Measurements from ENCODE around the gene TENM4. TPM values are rescaled to one million over a fixed set of nuclear protein-coding genes. Genes with fewer than 3 reads are reported as not detected.

Gene TENM4
- total RNA-seq: 10 to 100 TPM in 6 of 8 experiments, under 1 TPM in 2; 0.59 to 82.2 (median 24.2) TPM

DNA sequence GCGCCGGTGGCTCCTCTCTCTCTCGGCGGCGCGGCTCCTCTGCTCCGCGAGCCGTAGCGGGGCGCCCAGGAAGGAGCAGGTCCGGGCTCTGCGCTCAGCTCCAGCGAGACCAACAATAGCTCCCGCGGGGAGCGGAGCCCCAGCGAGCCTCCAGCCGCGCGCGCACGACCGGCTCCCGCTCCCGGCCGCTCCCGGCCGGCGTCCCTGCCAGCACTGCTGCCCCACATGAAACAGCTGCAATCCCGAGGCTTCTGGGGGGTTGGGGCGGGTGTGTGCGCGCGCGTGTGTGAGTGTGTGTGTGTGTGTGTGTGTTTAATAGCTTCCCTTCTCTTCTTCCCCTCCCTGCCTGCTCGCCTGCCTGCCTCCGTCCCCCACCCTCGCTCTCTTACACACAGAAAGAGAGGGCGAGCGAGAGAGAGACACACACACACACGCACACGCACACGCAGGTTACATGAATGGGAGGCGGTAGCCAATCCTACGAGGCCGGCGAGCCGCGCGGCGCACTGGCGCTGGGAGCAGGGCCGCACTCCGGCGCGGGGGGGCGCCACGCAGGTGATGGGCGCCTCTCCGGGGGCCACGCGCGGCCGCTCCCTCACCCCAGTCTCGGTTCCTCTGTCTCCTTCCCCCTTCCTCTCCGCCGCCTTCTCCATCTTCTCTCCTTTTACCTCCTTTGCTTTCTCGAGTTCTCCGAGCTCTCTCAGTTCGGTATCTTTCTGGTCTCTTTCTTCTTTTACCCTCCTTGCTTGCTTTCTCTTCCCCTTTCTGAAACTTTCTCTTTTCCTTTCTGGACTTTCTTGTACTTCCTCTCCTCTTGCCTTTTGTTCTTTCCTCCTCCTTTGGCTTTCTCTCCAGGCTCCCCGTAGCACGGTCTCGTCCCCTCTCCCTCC is at the start of gene TENM4:
TENM4 (minus strand) TSS at position 460 of the 890 bp plus-strand sequence. CDS start 371,086 bp downstream, outside the sequence.
- H3K4me1 ChIP-seq (replicated peaks in 1 of 2): peaks cover 11 to 16% of the 10 kb centered on the region in 2 donors
- ATAC-seq (replicated peaks in 6 of 8): peak; percentile 52 to 82 (median 76)
- in situ Hi-C loops (cut with MboI; ENCODE audit: low pct_unique_long_range_greater_than_20kb in 2 of 9, low sequenced_read_pairs in 9 of 9, unreplicated experiment in 9 of 9): loop anchor here in 1 of 9 experiments (25.0 kb wide), 1 partner anchor 379 kb away; no protein-coding TSS in a partner anchor
- peak within 1 kb of the TSS; percentile 67 to 81 for H3K27ac ChIP-seq
- 0 to 16% (median 4%) methylated on average over 1 to 15 of the region's 74 CpGs for WGBS, 10 experiments
- peak within 1 kb of the TSS; percentile 56 to 86 (median 66) for H3K4me3 ChIP-seq

DNA sequence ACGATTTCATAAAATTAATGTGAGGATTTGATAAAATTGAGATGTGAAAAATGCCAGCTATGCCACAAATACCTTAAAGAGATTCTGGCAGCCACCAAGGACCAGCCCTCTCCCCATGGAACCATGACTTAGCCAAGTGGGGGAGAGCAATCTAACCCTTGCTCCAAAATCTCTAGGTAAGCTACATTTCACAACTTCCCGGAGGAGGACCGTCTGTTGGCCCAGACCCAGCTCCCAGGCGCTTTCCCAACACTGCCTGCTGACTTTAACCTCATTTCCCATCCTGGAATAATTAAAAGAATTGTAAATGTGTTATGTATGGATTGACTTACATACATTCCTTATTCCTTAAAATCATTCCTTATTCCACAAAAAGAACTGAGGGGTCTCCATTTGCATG is 47.5 kb upstream of the TENM4 start:
- H3K4me3 ChIP-seq: no peak overlapping the region
- 17 to 100% (median 84%) methylated on average over 1 to 4 of the region's 4 CpGs; no CpG with 5 or more reads in 2 of the 10 experiments for WGBS, 10 experiments
- no peak for ATAC-seq (replicated peaks in 6 of 8)
- H3K27ac ChIP-seq: no peak overlapping the region
- H3K4me1 ChIP-seq (replicated peaks in 1 of 2): peaks cover 10 to 13% of the 10 kb centered on the region in 2 donors
- in situ Hi-C loops (cut with MboI; ENCODE audit: low pct_unique_long_range_greater_than_20kb in 2 of 9, low sequenced_read_pairs in 9 of 9, unreplicated experiment in 9 of 9): no loop called here

DNA sequence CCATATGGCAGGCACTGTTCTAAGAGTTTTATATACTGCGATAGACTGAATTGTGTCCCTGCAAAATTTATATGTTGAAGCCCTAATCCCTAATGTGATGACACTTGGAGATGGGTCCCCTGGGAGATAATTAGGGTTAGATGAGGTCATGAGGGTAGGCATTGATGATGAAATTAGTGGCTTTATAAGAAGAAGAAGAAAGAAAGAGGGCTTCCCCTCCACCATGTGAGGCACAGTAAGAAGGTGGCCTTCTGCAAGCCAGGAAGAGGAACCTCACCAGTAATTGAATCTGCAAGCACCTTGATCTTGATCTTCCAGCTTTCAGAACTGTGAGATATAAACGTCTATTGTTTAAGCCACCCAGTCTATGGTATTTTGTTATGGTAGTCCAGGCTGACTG is 46.6 kb upstream of the TENM4 start:
- 0 to 100% (median 71%) methylated on average over 1 of the region's 2 CpGs; no CpG with 5 or more reads in 2 of the 10 experiments for WGBS, 10 experiments
- H3K4me3 ChIP-seq: no peak overlapping the region
- in situ Hi-C loops (cut with MboI; ENCODE audit: low pct_unique_long_range_greater_than_20kb in 2 of 9, low sequenced_read_pairs in 9 of 9, unreplicated experiment in 9 of 9): no loop called here
- H3K27ac ChIP-seq: no peak overlapping the region
- ATAC-seq (replicated peaks in 6 of 8): no peak
- H3K4me1 ChIP-seq (replicated peaks in 1 of 2): peaks cover 10 to 13% of the 10 kb centered on the region in 2 donors

DNA sequence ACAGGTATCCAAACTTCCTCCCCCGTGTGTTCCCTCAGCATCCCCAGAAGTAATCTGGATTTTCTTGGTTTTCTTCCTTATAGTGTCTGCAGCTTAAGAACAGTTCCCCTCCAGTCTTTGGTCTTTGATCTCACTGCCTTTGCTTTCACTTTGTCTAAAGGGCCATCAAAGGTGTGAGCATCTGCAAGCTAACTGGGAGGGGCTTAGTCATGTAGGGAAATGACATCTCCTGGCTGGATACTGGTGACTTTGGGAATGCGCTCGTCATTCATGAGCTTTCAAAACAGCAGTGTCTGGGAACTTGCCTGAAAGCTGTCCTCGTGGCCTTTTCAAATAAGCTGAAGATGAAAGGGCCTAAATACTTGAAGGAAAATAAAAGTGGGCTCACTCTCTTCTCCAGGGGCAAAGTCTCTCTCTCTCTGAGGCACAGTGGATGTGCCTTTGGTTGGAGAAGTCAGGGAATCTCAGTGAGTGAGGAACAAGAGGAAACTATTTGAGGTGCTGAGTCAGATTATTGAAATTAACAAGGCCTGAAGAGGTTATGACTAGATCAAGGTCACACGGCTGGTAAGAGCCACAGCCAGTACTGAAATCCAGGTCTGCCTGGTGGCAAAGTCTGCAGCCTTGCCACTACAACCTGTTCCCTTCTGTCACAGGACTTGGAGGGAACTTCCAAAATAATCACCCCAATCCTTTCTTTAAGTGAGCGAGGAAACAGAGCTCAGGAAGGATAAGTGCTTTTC is 45.6 kb upstream of the TENM4 start:
- in situ Hi-C loops (cut with MboI; ENCODE audit: low pct_unique_long_range_greater_than_20kb in 2 of 9, low sequenced_read_pairs in 9 of 9, unreplicated experiment in 9 of 9): no loop called here
- Histone ChIP-seq H3K4me3 (no peak overlapping the region), H3K27ac (no peak overlapping the region), H3K4me1 (replicated peaks in 1 of 2) (peaks cover 10 to 13% of the 10 kb centered on the region in 2 donors)
- no peak for ATAC-seq (replicated peaks in 6 of 8)
- 27 to 100% (median 57%) methylated on average over 1 to 5 of the region's 6 CpGs; no CpG with 5 or more reads in 1 of the 10 experiments for WGBS, 10 experiments

DNA sequence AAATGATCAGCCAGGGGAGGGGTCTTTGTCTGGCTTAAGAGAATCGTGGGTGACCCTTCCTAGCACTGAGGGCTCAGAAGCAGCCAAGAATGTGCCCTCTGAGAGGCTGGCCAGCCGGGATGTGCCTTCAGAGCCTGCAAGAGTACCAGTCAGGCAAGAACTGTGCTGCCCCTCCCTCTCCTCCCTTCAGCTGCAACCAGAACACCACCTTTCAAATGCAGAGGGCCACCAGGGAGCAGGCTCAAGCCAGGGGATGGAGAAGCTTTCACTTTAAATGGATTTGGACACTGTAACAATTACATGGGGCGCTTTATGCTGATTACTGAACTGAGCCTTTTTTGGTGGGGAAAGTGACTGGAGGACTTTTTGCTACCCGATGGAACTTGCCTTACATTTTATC is 44.9 kb upstream of the TENM4 start:
- 0 to 40% (median 4%) methylated on average over 1 to 3 of the region's 4 CpGs; no CpG with 5 or more reads in 4 of the 10 experiments for WGBS, 10 experiments
- no peak overlapping the region for H3K4me3 ChIP-seq
- peak in 4 of 8 experiments; percentile 30 to 66 (median 52) for ATAC-seq (replicated peaks in 6 of 8)
- H3K27ac ChIP-seq: no peak overlapping the region
- H3K4me1 ChIP-seq (replicated peaks in 1 of 2): peaks cover 10 to 13% of the 10 kb centered on the region in 2 donors
- in situ Hi-C loops (cut with MboI; ENCODE audit: low pct_unique_long_range_greater_than_20kb in 2 of 9, low sequenced_read_pairs in 9 of 9, unreplicated experiment in 9 of 9): no loop called here

DNA sequence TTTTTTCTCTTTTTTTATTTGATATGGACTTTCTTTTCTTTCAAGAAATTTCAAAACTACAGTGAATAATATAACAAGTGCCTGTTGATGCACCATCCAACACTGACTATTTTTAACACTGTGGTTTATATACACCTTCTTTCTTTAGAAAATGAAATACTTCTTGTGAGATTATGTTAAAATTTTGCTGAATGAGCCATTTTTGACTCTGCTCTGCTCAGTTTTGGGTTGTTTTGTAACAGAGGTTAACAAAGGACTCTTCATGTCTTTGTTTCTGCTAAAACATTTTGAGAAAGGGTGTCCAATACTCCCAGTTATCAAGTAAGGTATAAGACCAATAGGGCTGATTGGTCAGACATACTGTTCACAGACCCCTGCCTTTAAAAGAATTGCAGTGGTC is 44.0 kb upstream of the TENM4 start:
- in situ Hi-C loops (cut with MboI; ENCODE audit: low pct_unique_long_range_greater_than_20kb in 2 of 9, low sequenced_read_pairs in 9 of 9, unreplicated experiment in 9 of 9): no loop called here
- no peak for ATAC-seq (replicated peaks in 6 of 8)
- Histone ChIP-seq H3K4me3 (no peak overlapping the region), H3K27ac (no peak overlapping the region), H3K4me1 (replicated peaks in 1 of 2) (peaks cover 10 to 13% of the 10 kb centered on the region in 2 donors)

DNA sequence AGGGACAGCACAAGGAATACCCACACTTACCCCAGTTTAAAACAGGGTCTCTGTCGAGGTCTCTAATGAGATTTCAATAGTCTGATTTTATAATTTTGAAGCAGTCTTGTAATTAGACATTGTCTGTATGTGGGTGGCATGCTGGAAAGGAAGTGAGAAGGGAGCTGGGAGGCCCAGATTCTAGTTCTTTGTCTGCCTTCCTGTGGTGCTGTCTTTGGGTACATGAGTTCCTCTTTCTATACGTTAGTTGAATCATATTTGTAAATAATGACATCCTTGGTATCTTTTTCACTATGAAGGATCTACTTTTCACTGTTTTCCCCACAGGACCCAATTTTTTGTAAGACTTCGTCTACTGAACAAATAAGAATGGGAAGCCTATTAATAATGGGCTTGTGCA is 42.0 kb upstream of the TENM4 start:
- H3K4me3 ChIP-seq: no peak overlapping the region
- ATAC-seq (replicated peaks in 6 of 8): no peak
- 28 to 100% (median 75%) methylated on average over 2 to 3 of the region's 3 CpGs; no CpG with 5 or more reads in 2 of the 10 experiments for WGBS, 10 experiments

DNA sequence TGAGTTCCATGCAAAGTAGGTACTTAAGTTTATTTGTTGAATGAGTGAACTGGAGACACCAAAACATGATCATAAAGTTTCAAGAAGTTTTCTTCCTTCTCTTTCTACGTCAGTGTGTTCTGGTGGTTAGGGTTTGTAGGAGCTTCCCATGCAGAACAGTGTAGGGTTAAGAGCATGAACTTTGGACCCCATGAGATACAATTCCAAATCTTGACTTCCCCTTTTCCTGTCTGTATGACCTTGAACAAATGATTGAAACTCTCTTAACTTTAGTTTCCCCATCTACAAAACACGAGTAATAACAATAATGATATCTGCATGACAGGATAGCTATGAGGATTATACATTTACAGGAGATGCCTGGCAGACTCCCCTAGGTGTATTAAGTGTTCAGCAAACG is 41.0 kb upstream of the TENM4 start:
- WGBS, 10 experiments: 0 to 80% (median 67%) methylated on average over 1 to 3 of the region's 3 CpGs; no CpG with 5 or more reads in 1 of the 10 experiments

More for the DNA sequence above, 42.0 kb upstream of the TENM4 start:
- no peak overlapping the region for H3K27ac ChIP-seq
- in situ Hi-C loops (cut with MboI; ENCODE audit: low pct_unique_long_range_greater_than_20kb in 2 of 9, low sequenced_read_pairs in 9 of 9, unreplicated experiment in 9 of 9): no loop called here
- H3K4me1 ChIP-seq (replicated peaks in 1 of 2): peaks cover 10 to 13% of the 10 kb centered on the region in 2 donors

DNA sequence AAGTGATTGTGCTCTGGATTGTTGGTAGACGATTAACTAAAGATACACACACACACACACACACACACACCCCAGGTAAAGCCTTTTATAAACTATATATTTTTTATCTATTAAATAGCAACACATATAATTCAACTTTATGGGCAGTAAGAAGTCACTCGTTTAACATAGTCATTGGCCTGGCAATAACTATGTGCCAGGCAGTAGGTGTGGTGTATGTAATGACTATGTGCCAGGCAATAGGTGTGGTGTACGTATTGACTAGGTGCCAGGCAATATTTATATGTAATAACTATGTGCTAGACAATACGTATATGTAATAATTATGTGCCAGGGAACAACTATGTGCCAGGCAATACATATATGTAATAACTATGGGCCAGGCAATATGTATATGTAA is 40.0 kb upstream of the TENM4 start:
- H3K27ac ChIP-seq: no peak overlapping the region
- H3K4me1 ChIP-seq (replicated peaks in 1 of 2): peaks cover 3 to 4% of the 10 kb centered on the region in 2 donors
- no peak for ATAC-seq (replicated peaks in 6 of 8)
- in situ Hi-C loops (cut with MboI; ENCODE audit: low pct_unique_long_range_greater_than_20kb in 2 of 9, low sequenced_read_pairs in 9 of 9, unreplicated experiment in 9 of 9): no loop called here
- no peak overlapping the region for H3K4me3 ChIP-seq
- WGBS, 10 experiments: 0 to 100% (median 88%) methylated on average over 1 to 4 of the region's 4 CpGs; no CpG with 5 or more reads in 3 of the 10 experiments

More for the DNA sequence above, 41.0 kb upstream of the TENM4 start:
- ATAC-seq (replicated peaks in 6 of 8): no peak
- Histone ChIP-seq H3K4me3 (no peak overlapping the region), H3K27ac (no peak overlapping the region), H3K4me1 (replicated peaks in 1 of 2) (peaks cover 10 to 11% of the 10 kb centered on the region in 2 donors)
- in situ Hi-C loops (cut with MboI; ENCODE audit: low pct_unique_long_range_greater_than_20kb in 2 of 9, low sequenced_read_pairs in 9 of 9, unreplicated experiment in 9 of 9): no loop called here

DNA sequence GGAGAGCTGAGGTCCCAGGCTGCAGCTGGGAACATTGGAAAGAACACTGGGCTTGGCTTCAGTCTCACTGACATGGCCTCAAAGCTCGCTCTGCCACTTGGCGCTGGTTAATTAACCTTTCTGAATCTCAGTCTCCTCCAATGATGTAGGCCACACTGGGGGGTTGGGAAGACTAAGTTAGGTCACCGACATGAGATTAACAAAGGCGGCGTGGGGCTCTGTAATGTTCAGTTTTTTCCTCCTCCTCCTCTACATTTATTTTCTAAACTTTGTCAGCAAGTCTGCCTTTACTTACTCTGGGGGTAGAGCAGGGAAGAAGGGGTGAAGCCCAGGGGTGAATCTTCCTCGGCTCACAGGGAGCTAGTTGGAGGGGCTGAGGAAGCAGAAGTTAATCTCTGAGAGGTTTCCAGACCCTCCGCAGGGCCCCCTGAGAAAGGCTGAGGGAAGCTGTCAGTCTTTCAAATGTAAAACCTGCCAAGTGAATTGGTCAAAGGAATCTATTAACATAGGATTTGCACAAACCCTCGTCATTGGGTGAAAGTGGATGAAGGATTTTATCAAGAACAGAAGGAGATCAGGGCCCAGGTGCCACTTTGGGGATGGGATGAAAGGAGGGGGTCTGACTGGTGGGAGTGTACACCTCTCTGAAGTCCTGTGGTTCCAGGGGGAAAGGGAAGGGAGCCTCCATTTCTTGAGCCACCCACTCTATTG is 32.1 kb upstream of the TENM4 start:
- H3K27ac ChIP-seq: peak overlapping the region; percentile 65 to 80
- in situ Hi-C loops (cut with MboI; ENCODE audit: low pct_unique_long_range_greater_than_20kb in 2 of 9, low sequenced_read_pairs in 9 of 9, unreplicated experiment in 9 of 9): no loop called here
- no peak overlapping the region for H3K4me3 ChIP-seq
- peak in 3 of 8 experiments; percentile 63 to 64 (median 63) for ATAC-seq (replicated peaks in 6 of 8)
- 4 to 63% (median 26%) methylated on average over 2 to 8 of the region's 8 CpGs; no CpG with 5 or more reads in 3 of the 10 experiments for WGBS, 10 experiments
- peaks cover 36 to 44% of the 10 kb centered on the region in 2 donors for H3K4me1 ChIP-seq (replicated peaks in 1 of 2)

DNA sequence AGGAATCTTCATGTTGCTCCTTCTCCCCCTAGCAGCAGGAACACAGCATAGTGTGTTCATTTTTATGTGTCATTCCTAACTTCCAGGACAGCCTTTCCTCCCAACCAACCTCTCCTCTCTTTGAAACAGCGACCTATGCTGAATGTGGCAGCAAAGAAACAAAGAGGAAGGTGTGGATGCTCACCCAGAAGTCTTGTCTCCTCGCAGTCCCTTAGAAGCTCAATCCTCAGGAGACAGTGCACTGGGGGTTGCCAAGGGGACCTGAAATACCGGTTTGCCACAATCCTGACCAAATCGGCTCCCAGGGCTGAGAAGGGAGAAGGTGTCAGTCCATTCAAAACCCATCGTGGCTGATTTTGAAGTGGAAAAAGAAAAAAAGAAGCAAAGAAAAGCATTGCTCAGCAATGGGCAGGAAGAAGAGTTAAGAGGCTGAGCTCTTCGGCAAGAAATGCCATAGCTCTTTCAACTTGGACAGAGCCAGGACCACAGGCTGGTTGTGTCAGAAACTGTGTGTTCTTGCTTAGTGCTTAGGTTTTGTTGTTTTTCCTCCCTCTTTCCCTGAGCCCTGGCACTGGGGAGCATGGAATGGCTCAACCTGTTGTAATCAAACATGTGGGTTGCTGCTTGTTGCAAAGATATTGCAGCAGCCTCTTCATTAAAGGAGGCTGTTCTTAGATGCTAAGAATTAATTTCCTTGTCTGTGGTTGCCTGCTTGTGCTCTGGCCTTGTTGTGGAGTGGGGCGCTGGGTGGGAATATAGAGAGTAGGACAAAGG is 30.4 kb upstream of the TENM4 start:
- in situ Hi-C loops (cut with MboI; ENCODE audit: low pct_unique_long_range_greater_than_20kb in 2 of 9, low sequenced_read_pairs in 9 of 9, unreplicated experiment in 9 of 9): no loop called here
- ATAC-seq (replicated peaks in 6 of 8): peak in 5 of 8 experiments; percentile 33 to 78 (median 73)
- WGBS, 10 experiments: 19 to 100% (median 59%) methylated on average over 1 to 6 of the region's 7 CpGs
- Histone ChIP-seq H3K4me1 (replicated peaks in 1 of 2) (peaks cover 36 to 44% of the 10 kb centered on the region in 2 donors), H3K4me3 (peak overlapping the region in 2 of 5 donors; percentile 8 to 24), H3K27ac (peak overlapping the region; percentile 24 to 75)

DNA sequence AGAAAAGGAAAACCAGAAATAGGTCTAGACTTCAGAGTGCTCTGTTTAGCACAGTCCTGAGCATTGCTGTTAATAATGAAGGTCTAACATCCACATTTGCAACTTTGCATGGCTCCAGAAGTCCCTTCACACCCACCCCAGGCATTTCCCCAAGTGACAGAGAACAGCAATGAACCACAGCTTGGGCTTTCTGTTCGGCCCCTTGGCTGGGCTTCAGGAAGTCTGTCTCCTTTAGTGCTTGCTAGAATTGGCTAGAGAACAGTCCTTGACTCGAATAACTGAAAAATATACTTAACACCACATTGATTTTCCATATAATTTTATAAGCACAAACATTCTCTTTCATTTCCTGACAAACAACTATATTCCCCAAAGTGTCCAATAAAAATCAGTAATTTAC is 29.3 kb upstream of the TENM4 start:
- Histone ChIP-seq H3K4me3 (peak overlapping the region in 2 of 5 donors; percentile 8 to 24), H3K4me1 (replicated peaks in 1 of 2) (peaks cover 36 to 44% of the 10 kb centered on the region in 2 donors), H3K27ac (no peak overlapping the region)
- 0 to 93% (median 71%) methylated on average over 1 to 2 of the region's 2 CpGs; no CpG with 5 or more reads in 5 of the 10 experiments for WGBS, 10 experiments
- in situ Hi-C loops (cut with MboI; ENCODE audit: low pct_unique_long_range_greater_than_20kb in 2 of 9, low sequenced_read_pairs in 9 of 9, unreplicated experiment in 9 of 9): no loop called here
- ATAC-seq (replicated peaks in 6 of 8): no peak

Measured in motor neuron (in vitro differentiated cells).